ENCODE results near the gene RBSN.

Gene RBSN

GRCh38 chr3:15053541-15053940, 45.4 kb downstream of the RBSN start:
- in situ Hi-C loops (cut with HindIII; ENCODE audit: low pct_ligation_motif_present, low sequenced_read_pairs) = no loop called here
- no peak for DNase-seq
- TF ChIP-seq, protein P1, sequence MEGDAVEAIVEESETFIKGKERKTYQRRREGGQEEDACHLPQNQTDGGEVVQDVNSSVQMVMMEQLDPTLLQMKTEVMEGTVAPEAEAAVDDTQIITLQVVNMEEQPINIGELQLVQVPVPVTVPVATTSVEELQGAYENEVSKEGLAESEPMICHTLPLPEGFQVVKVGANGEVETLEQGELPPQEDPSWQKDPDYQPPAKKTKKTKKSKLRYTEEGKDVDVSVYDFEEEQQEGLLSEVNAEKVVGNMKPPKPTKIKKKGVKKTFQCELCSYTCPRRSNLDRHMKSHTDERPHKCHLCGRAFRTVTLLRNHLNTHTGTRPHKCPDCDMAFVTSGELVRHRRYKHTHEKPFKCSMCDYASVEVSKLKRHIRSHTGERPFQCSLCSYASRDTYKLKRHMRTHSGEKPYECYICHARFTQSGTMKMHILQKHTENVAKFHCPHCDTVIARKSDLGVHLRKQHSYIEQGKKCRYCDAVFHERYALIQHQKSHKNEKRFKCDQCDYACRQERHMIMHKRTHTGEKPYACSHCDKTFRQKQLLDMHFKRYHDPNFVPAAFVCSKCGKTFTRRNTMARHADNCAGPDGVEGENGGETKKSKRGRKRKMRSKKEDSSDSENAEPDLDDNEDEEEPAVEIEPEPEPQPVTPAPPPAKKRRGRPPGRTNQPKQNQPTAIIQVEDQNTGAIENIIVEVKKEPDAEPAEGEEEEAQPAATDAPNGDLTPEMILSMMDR (IDR thresholded peaks at IDR 0.05; ENCODE audit: low read depth, low read length, missing control alignments) = no peak
- no peak overlapping the region for H3K4me3 ChIP-seq (ENCODE audit: low read depth, low read length)
- H3K27me3 ChIP-seq (replicated peaks) = no peaks in the 10 kb centered on the region
- peaks cover 49% of the 10 kb centered on the region for H3K36me3 ChIP-seq (replicated peaks)
- no peak overlapping the region for H3K27ac ChIP-seq

- no peak for DNase-seq
- in situ Hi-C loops (cut with HindIII; ENCODE audit: low pct_ligation_motif_present, low sequenced_read_pairs) = no loop called here
Observed at GRCh38 chr3:15052335-15053242, 46.4 kb downstream of the RBSN start.

GRCh38 chr3:15051531-15051930, 47.4 kb downstream of the RBSN start:
- no peak overlapping the region for H3K27ac ChIP-seq
- DNase-seq = peak; percentile 42
- TF ChIP-seq, protein P1 (IDR thresholded peaks at IDR 0.05; ENCODE audit: low read depth, low read length, missing control alignments) = peak; percentile 87
- H3K4me3 ChIP-seq (ENCODE audit: low read depth, low read length) = no peak overlapping the region
- in situ Hi-C loops (cut with HindIII; ENCODE audit: low pct_ligation_motif_present, low sequenced_read_pairs) = no loop called here
- peaks cover 48% of the 10 kb centered on the region for H3K36me3 ChIP-seq (replicated peaks)
- H3K27me3 ChIP-seq (replicated peaks) = no peaks in the 10 kb centered on the region

More at GRCh38 chr3:15052335-15053242, 46.4 kb downstream of the RBSN start:
- TF ChIP-seq, protein P1 (IDR thresholded peaks at IDR 0.05; ENCODE audit: low read depth, low read length, missing control alignments) = no peak
- Histone ChIP-seq H3K4me3 (ENCODE audit: low read depth, low read length) (no peak overlapping the region), H3K36me3 (replicated peaks) (peaks cover 48% of the 10 kb centered on the region), H3K27ac (no peak overlapping the region), H3K27me3 (replicated peaks) (no peaks in the 10 kb centered on the region)

- no peak overlapping the region for H3K27ac ChIP-seq
- H3K36me3 ChIP-seq (replicated peaks) = peaks cover 54% of the 10 kb centered on the region
- TF ChIP-seq, protein P1 (IDR thresholded peaks at IDR 0.05; ENCODE audit: low read depth, low read length, missing control alignments) = no peak
- no peaks in the 10 kb centered on the region for H3K27me3 ChIP-seq (replicated peaks)
- no peak overlapping the region for H3K4me3 ChIP-seq (ENCODE audit: low read depth, low read length)
- DNase-seq = no peak
- in situ Hi-C loops (cut with HindIII; ENCODE audit: low pct_ligation_motif_present, low sequenced_read_pairs) = no loop called here
Observed at GRCh38 chr3:15050405-15051092, 48.4 kb downstream of the RBSN start.

GRCh38 chr3:15049584-15049983, 49.4 kb downstream of the RBSN start:
- Histone ChIP-seq H3K36me3 (replicated peaks) (peaks cover 62% of the 10 kb centered on the region), H3K27ac (no peak overlapping the region), H3K4me3 (ENCODE audit: low read depth, low read length) (no peak overlapping the region), H3K27me3 (replicated peaks) (no peaks in the 10 kb centered on the region)
- in situ Hi-C loops (cut with HindIII; ENCODE audit: low pct_ligation_motif_present, low sequenced_read_pairs) = no loop called here
- TF ChIP-seq, protein P1 (IDR thresholded peaks at IDR 0.05; ENCODE audit: low read depth, low read length, missing control alignments) = no peak
- no peak for DNase-seq

Measured in brain microvascular endothelial cell (primary cell).